ENCODE measurements around the gene MCHR1.

DNA sequence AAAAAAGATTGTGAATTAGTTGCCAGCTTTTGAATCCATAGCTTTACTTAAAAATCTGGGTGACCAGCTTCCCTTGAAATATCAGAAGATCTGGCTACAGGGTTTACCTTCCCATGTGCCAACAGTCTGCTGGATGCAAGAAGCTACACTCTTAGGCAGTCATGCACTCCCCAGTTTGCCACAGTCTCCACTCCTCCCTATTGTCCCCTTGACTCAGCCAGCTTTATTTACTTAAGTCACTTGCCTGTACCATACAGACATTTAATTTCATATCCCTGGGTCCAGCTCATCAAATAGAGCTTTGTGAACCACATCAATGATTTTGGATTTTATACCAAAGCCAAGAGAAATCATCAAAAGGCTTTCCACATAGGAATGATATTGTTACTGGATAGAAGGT, 12.2 kb downstream of the MCHR1 start:
- no peak for TF ChIP-seq EZH2 (IDR thresholded peaks at IDR 0.05; ENCODE audit: insufficient read depth, poor library complexity, severe bottlenecking)
- no peak for TF ChIP-seq EZH2phosphoT487 (IDR thresholded peaks at IDR 0.05; ENCODE audit: insufficient read depth, low read depth)
